ENCODE data around the gene PRKCH.

DNA sequence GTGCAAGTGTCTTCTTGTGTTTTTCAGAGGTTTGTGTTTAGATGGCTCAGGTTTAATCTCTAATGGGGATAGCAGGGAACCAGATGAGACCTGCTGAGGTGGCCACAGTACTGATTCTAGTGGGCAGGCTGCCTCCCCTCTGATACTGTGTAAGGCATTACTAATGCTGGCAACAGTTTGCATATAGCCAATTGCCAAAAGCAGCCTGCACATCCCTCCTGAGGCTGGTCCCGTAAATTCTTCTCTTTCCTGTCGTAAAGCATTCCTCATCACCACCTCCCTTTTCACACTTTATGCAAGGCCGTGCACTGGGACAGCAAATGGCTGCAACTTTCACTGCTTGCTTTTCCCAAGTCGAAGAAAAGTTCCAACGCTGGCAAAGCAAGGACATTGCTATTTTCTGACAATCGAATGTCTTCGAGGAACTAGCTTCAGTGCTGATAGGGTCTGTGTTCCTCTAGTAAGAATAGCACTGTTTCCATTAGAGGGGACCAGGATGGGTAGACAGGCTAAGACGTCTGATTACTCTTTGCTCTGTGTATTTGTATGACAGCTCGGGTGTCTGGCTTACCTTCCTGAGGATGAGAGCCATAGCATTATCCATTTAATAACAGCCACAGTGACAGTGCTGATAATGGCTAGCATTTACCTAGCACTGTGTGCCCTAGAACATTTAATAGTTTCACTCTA lies 195.7 kb downstream of the PRKCH start:
- TF ChIP-seq POLR2AphosphoS5 (IDR thresholded peaks at IDR 0.05; ENCODE audit: low read depth, low read length) (no peak), TAF1 (IDR thresholded peaks at IDR 0.05; ENCODE audit: borderline replicate concordance, insufficient read depth, low read length) (no peak), FOXP2 (optimal IDR thresholded peaks at IDR 0.05; ENCODE audit: borderline replicate concordance, extremely low read depth, extremely low read length, insufficient read depth) (no peak), SIN3A (IDR thresholded peaks at IDR 0.05; ENCODE audit: borderline replicate concordance, insufficient read depth, low read length) (no peak)
- TF ChIP-seq, protein P1, sequence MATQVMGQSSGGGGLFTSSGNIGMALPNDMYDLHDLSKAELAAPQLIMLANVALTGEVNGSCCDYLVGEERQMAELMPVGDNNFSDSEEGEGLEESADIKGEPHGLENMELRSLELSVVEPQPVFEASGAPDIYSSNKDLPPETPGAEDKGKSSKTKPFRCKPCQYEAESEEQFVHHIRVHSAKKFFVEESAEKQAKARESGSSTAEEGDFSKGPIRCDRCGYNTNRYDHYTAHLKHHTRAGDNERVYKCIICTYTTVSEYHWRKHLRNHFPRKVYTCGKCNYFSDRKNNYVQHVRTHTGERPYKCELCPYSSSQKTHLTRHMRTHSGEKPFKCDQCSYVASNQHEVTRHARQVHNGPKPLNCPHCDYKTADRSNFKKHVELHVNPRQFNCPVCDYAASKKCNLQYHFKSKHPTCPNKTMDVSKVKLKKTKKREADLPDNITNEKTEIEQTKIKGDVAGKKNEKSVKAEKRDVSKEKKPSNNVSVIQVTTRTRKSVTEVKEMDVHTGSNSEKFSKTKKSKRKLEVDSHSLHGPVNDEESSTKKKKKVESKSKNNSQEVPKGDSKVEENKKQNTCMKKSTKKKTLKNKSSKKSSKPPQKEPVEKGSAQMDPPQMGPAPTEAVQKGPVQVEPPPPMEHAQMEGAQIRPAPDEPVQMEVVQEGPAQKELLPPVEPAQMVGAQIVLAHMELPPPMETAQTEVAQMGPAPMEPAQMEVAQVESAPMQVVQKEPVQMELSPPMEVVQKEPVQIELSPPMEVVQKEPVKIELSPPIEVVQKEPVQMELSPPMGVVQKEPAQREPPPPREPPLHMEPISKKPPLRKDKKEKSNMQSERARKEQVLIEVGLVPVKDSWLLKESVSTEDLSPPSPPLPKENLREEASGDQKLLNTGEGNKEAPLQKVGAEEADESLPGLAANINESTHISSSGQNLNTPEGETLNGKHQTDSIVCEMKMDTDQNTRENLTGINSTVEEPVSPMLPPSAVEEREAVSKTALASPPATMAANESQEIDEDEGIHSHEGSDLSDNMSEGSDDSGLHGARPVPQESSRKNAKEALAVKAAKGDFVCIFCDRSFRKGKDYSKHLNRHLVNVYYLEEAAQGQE (IDR thresholded peaks at IDR 0.05; ENCODE audit: insufficient read depth in 1 of 2, low read depth in 2 of 2, low read length in 2 of 2), result no peak
